Measurements from ENCODE around the gene HUWE1. TPM values are rescaled to one million over a fixed set of nuclear protein-coding genes. Genes with fewer than 3 reads are reported as not detected.

Gene HUWE1
- total RNA-seq, 1 experiment from 2014 or later: 222 TPM

- Histone ChIP-seq H3K36me3 (ENCODE audit: insufficient read depth, low read length, poor library complexity, severe bottlenecking) (peaks cover 79% of the 10 kb centered on the region), H3K27me3 (replicated peaks; ENCODE audit: insufficient read depth, low read depth, low read length, poor library complexity) (peaks cover 1% of the 10 kb centered on the region), H3K27ac (ENCODE audit: low read depth, low read length, poor library complexity, severe bottlenecking) (no peak overlapping the region), H3K9me3 (ENCODE audit: low read depth, low read length, poor library complexity, severe bottlenecking) (no peaks in the 10 kb centered on the region), H3K4me1 (ENCODE audit: insufficient read depth, low read length, poor library complexity, severe bottlenecking) (no peaks in the 10 kb centered on the region), H3K4me3 (ENCODE audit: low read depth, low read length, poor library complexity, severe bottlenecking) (no peak overlapping the region)
- CTCF ChIA-PET: no interaction called here
- TF ChIP-seq CTCF (conservative IDR thresholded peaks at IDR 0.05; ENCODE audit: low read depth, low read length): no peak
- TF ChIP-seq EZH2 (IDR thresholded peaks at IDR 0.05; ENCODE audit: borderline replicate concordance, low read depth, low read length, poor library complexity, severe bottlenecking): no peak
- intact Hi-C loops (cut with micrococcal nuclease; ENCODE audit: unreplicated experiment): no loop called here
- POLR2A ChIA-PET (ENCODE audit: low non-redundant PET): no interaction called here
- no peak for DNase-seq (ENCODE audit: low spot score)
- no TSS peak for BruUV-seq (replicated peaks)
Observed at GRCh38 chrX:53630261-53630660, 56.3 kb downstream of the HUWE1 start.

GRCh38 chrX:53622431-53622830 lies 64.1 kb downstream of the HUWE1 start:
- Histone ChIP-seq H3K4me1 (ENCODE audit: insufficient read depth, low read length, poor library complexity, severe bottlenecking) (peaks cover 3% of the 10 kb centered on the region), H3K36me3 (ENCODE audit: insufficient read depth, low read length, poor library complexity, severe bottlenecking) (peaks cover 47% of the 10 kb centered on the region), H3K9me3 (ENCODE audit: low read depth, low read length, poor library complexity, severe bottlenecking) (no peaks in the 10 kb centered on the region), H3K4me3 (ENCODE audit: low read depth, low read length, poor library complexity, severe bottlenecking) (no peak overlapping the region), H3K27ac (ENCODE audit: low read depth, low read length, poor library complexity, severe bottlenecking) (no peak overlapping the region), H3K27me3 (replicated peaks; ENCODE audit: insufficient read depth, low read depth, low read length, poor library complexity) (peaks cover 5% of the 10 kb centered on the region)
- TF ChIP-seq EZH2 (IDR thresholded peaks at IDR 0.05; ENCODE audit: borderline replicate concordance, low read depth, low read length, poor library complexity, severe bottlenecking): no peak
- intact Hi-C loops (cut with micrococcal nuclease; ENCODE audit: unreplicated experiment): no loop called here
- no peak for DNase-seq (ENCODE audit: low spot score)
- no TSS peak for BruUV-seq (replicated peaks)
- ChIA-PET POLR2A (ENCODE audit: low non-redundant PET) (no interaction called here), CTCF (no interaction called here)

- BruUV-seq (replicated peaks): no TSS peak
- Histone ChIP-seq H3K4me1 (ENCODE audit: insufficient read depth, low read length, poor library complexity, severe bottlenecking) (peaks cover 6% of the 10 kb centered on the region), H3K4me3 (ENCODE audit: low read depth, low read length, poor library complexity, severe bottlenecking) (no peak overlapping the region), H3K36me3 (ENCODE audit: insufficient read depth, low read length, poor library complexity, severe bottlenecking) (peaks cover 44% of the 10 kb centered on the region), H3K9me3 (ENCODE audit: low read depth, low read length, poor library complexity, severe bottlenecking) (no peaks in the 10 kb centered on the region), H3K27me3 (replicated peaks; ENCODE audit: insufficient read depth, low read depth, low read length, poor library complexity) (peaks cover 5% of the 10 kb centered on the region), H3K27ac (ENCODE audit: low read depth, low read length, poor library complexity, severe bottlenecking) (no peak overlapping the region)
- CTCF ChIA-PET: no interaction called here
- no peak for TF ChIP-seq EZH2 (IDR thresholded peaks at IDR 0.05; ENCODE audit: borderline replicate concordance, low read depth, low read length, poor library complexity, severe bottlenecking)
- TF ChIP-seq CTCF (conservative IDR thresholded peaks at IDR 0.05; ENCODE audit: low read depth, low read length): no peak
- intact Hi-C loops (cut with micrococcal nuclease; ENCODE audit: unreplicated experiment): no loop called here
- POLR2A ChIA-PET (ENCODE audit: low non-redundant PET): no interaction called here
- DNase-seq (ENCODE audit: low spot score): no peak
Observed at GRCh38 chrX:53621418-53621986, 65.0 kb downstream of the HUWE1 start.

GRCh38 chrX:53616946-53617345 lies 69.6 kb downstream of the HUWE1 start:
- CTCF ChIA-PET: no interaction called here
- TF ChIP-seq EZH2 (IDR thresholded peaks at IDR 0.05; ENCODE audit: borderline replicate concordance, low read depth, low read length, poor library complexity, severe bottlenecking): no peak
- no peak for TF ChIP-seq CTCF (conservative IDR thresholded peaks at IDR 0.05; ENCODE audit: low read depth, low read length)
- no TSS peak for BruUV-seq (replicated peaks)
- POLR2A ChIA-PET (ENCODE audit: low non-redundant PET): no interaction called here
- no peaks in the 10 kb centered on the region for H3K27me3 ChIP-seq (replicated peaks; ENCODE audit: insufficient read depth, low read depth, low read length, poor library complexity)
- H3K36me3 ChIP-seq (ENCODE audit: insufficient read depth, low read length, poor library complexity, severe bottlenecking): peaks cover 43% of the 10 kb centered on the region
- no peaks in the 10 kb centered on the region for H3K9me3 ChIP-seq (ENCODE audit: low read depth, low read length, poor library complexity, severe bottlenecking)
- H3K4me1 ChIP-seq (ENCODE audit: insufficient read depth, low read length, poor library complexity, severe bottlenecking): peaks cover 13% of the 10 kb centered on the region
- H3K4me3 ChIP-seq (ENCODE audit: low read depth, low read length, poor library complexity, severe bottlenecking): no peak overlapping the region
- peak; percentile 77 for DNase-seq (ENCODE audit: low spot score)
- H3K27ac ChIP-seq (ENCODE audit: low read depth, low read length, poor library complexity, severe bottlenecking): no peak overlapping the region
- intact Hi-C loops (cut with micrococcal nuclease; ENCODE audit: unreplicated experiment): no loop called here

All from A673 (cell line).